Trophoblast cell (in vitro differentiated cells and primary cell): ENCODE measurements around the gene C19orf38.

Experiments
- DNase-seq, 2 donors: peaks; one replicate each; pipeline ENCODE4 v3.0.0-alpha.2; 2016
- H2AFZ ChIP-seq: 2 replicates; pipeline ENCODE4 v1.6.1; 2013; ENCODE audit warnings: low read length, moderate library complexity, mild to moderate bottlenecking; ENCODE audit not compliant: insufficient read depth, poor library complexity
- H2AK5ac ChIP-seq: 2 replicates; pipeline ENCODE4 v1.6.1; 2013; ENCODE audit warnings: mild to moderate bottlenecking, low read length
- H2BK120ac ChIP-seq: 2 replicates; pipeline ENCODE4 v1.6.1; 2013; ENCODE audit warnings: low read length, mild to moderate bottlenecking, moderate library complexity; ENCODE audit not compliant: insufficient read depth, poor library complexity
- H2BK12ac ChIP-seq: 2 replicates; pipeline ENCODE4 v1.6.1; 2013; ENCODE audit warnings: mild to moderate bottlenecking, low read length, moderate library complexity
- H2BK5ac ChIP-seq: 2 replicates; pipeline ENCODE4 v1.6.1; 2013; ENCODE audit warnings: low read length, low read depth, moderate library complexity, mild to moderate bottlenecking; ENCODE audit not compliant: poor library complexity
- H3K14ac ChIP-seq: 2 replicates; pipeline ENCODE4 v1.6.1; 2013; ENCODE audit warnings: mild to moderate bottlenecking, low read length
- H3K18ac ChIP-seq: 2 replicates; pipeline ENCODE4 v1.6.1; 2013; ENCODE audit warnings: mild to moderate bottlenecking, low read length
- H3K23ac ChIP-seq: 2 replicates; pipeline ENCODE4 v1.6.1; 2013; ENCODE audit warnings: low read length
- H3K27ac ChIP-seq: 2 replicates; pipeline ENCODE4 v1.5.1; 2013; ENCODE audit warnings: low read depth, mild to moderate bottlenecking, inconsistent platforms, low read length, moderate library complexity
- H3K27me3 ChIP-seq: 2 replicates; pipeline ENCODE4 v1.6.1; 2013; ENCODE audit warnings: inconsistent platforms, mild to moderate bottlenecking, low read length, moderate library complexity; ENCODE audit not compliant: insufficient read depth
- H3K36me3 ChIP-seq, 2 experiments: 1 replicate in 1 of 2; 2 replicates in 1 of 2; pipeline ENCODE4 v1.6.1; 2013; ENCODE audit warnings: low read length in 2 of 2, mild to moderate bottlenecking in 2 of 2, moderate library complexity in 1 of 2; ENCODE audit not compliant: insufficient read depth in 2 of 2, control insufficient read depth in 1 of 2
- H3K4ac ChIP-seq: 2 replicates; pipeline ENCODE4 v1.6.1; 2013; ENCODE audit warnings: low read depth, mild to moderate bottlenecking, low read length, moderate library complexity
- H3K4me1 ChIP-seq, 2 experiments: 1 replicate in 1 of 2; 2 replicates in 1 of 2; pipeline ENCODE4 v1.6.1; 2013; ENCODE audit warnings: low read length in 2 of 2, mild to moderate bottlenecking in 2 of 2, moderate library complexity in 1 of 2; ENCODE audit not compliant: insufficient read depth in 2 of 2, control insufficient read depth in 1 of 2
- H3K4me2 ChIP-seq: 2 replicates; pipeline ENCODE4 v1.6.1; 2013; ENCODE audit warnings: inconsistent platforms, mild to moderate bottlenecking, low read length, moderate library complexity
- H3K4me3 ChIP-seq: 2 replicates; pipeline ENCODE4 v1.5.1; 2013; ENCODE audit warnings: mild to moderate bottlenecking, low read depth, low read length, inconsistent platforms
- H3K79me1 ChIP-seq: one replicate; pipeline ENCODE4 v1.6.1; 2013; ENCODE audit warnings: low read length
- H3K79me2 ChIP-seq: 2 replicates; pipeline ENCODE4 v1.6.1; 2013; ENCODE audit warnings: low read length, mild to moderate bottlenecking; ENCODE audit not compliant: control insufficient read depth, insufficient read depth, poor library complexity
- H3K9ac ChIP-seq: 2 replicates; pipeline ENCODE4 v1.6.1; 2013; ENCODE audit warnings: mild to moderate bottlenecking, low read length
- H3K9me3 ChIP-seq: 2 replicates; pipeline ENCODE4 v1.6.1; 2013; ENCODE audit warnings: low read depth, mild to moderate bottlenecking, control low read depth, inconsistent platforms, low read length; ENCODE audit not compliant: insufficient read depth
- H4K12ac ChIP-seq: 2 replicates; pipeline ENCODE4 v1.6.1; 2013; ENCODE audit warnings: low read depth, mild to moderate bottlenecking, low read length, moderate library complexity
- H4K8ac ChIP-seq: 2 replicates; pipeline ENCODE4 v1.6.1; 2013; ENCODE audit warnings: low read depth, mild to moderate bottlenecking, low read length, moderate library complexity
- H4K91ac ChIP-seq: one replicate; pipeline ENCODE4 v1.6.1; 2013; ENCODE audit warnings: low read depth, mild to moderate bottlenecking, low read length, moderate library complexity
- WGBS: extraction: QIAGEN DNeasy Blood & Tissue Kit; methylation state at CpG from one replicate; pipeline ENCODE4 v1.1.7; 2013; ENCODE audit warnings: missing lambda C conversion rate; ENCODE audit not compliant: insufficient read length, insufficient coverage; ENCODE audit errors: extremely low coverage; 5-methylcytosine and 5-hydroxymethylcytosine counted together

Gene C19orf38

DNA sequence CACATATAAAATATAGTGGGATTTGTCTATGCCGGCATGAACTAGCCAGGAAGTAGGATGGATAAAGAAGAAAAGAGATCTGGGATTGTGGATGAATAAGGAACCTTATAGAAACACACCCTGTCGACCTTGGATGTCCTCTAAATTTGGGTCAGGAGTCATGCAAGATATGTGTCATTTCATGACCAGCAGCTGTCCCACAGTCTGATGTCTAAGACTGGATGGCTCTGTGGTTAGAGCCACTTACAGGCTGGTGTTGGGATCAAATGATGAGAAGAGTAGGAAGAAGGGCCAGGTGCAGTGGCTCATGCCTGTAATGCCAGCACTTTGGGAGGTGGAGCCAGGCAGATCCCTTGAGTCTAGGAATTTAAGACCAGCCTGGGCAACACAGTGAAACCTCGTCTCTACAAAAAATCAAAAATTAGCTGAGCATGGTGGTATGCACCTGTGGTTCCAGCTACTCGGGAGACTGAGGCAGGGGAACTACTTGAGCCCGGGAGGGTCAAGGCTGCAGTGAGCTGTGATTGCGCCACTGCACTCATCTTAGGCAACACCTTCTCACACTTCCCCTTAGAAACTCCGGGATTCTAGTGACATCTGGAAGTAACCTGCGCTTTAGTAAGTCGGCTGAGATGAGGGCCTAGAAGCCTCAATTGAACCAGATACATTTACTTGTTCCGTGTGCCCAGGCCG lies 43.0 kb upstream of the C19orf38 start:
- Histone ChIP-seq H3K4me1 (no peaks in the 10 kb centered on the region), H3K79me2 (no peaks in the 10 kb centered on the region), H3K36me3 (peaks cover 68 to 69% of the 10 kb centered on the region in 2 experiments), H2BK120ac (no peak overlapping the region), H3K23ac (no peak overlapping the region), H3K4ac (no peak overlapping the region), H4K91ac (no peak overlapping the region), H3K4me2 (no peak overlapping the region), H3K27ac (no peak overlapping the region), H3K9ac (no peak overlapping the region), H2BK12ac (no peak overlapping the region), H4K12ac (no peak overlapping the region), H3K79me1 (no peaks in the 10 kb centered on the region), H2AFZ (no peak overlapping the region), H3K4me3 (no peak overlapping the region), H3K14ac (no peak overlapping the region), H3K9me3 (no peaks in the 10 kb centered on the region), H4K8ac (no peak overlapping the region), H3K18ac (no peak overlapping the region), H2AK5ac (no peak overlapping the region), H3K27me3 (no peaks in the 10 kb centered on the region), H2BK5ac (no peak overlapping the region)
- no CpG with 5 or more reads among the region's 11 CpGs for WGBS
- DNase-seq, result no peak

DNA sequence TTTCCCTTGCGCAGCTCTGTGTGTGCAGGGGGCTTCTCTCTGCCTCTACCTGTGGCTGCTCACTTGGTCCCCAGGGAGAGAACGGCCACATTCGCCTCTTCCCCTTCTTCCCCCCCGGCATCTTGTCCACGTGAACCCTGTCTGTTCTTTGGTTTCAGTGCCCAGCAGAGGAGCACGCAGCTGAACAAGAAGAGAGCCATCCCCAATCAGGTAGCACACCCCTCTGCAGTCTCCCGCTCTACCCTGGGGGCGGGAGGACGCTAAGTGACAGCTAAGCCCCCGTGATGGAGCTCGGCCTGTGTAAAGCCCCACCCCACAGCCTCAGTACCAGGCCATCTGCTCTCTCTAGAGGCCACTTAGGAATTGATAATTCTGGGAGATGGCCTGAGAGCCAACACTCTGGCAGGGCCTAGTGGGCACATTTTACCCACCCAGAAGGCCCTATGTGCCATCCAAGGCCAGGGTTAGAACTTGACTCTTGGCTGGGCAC lies 42.4 kb upstream of the C19orf38 start:
- no peak overlapping the region for H4K91ac ChIP-seq
- no peaks in the 10 kb centered on the region for H3K27me3 ChIP-seq
- peaks cover 1% of the 10 kb centered on the region for H3K9me3 ChIP-seq
- H2BK5ac ChIP-seq, result no peak overlapping the region
- no peak overlapping the region for H2BK12ac ChIP-seq
- H3K36me3 ChIP-seq, result peaks cover 68 to 69% of the 10 kb centered on the region in 2 experiments
- no peak overlapping the region for H2BK120ac ChIP-seq
- WGBS, result no CpG with 5 or more reads among the region's 11 CpGs
- no peak overlapping the region for H3K4me2 ChIP-seq
- no peaks in the 10 kb centered on the region for H3K79me2 ChIP-seq
- no peak overlapping the region for H3K4ac ChIP-seq
- no peak for DNase-seq
- no peak overlapping the region for H2AK5ac ChIP-seq
- no peak overlapping the region for H2AFZ ChIP-seq
- H3K79me1 ChIP-seq, result no peaks in the 10 kb centered on the region
- no peak overlapping the region for H3K27ac ChIP-seq
- no peak overlapping the region for H3K18ac ChIP-seq
- H4K12ac ChIP-seq, result no peak overlapping the region
- H3K14ac ChIP-seq, result no peak overlapping the region
- H4K8ac ChIP-seq, result no peak overlapping the region
- no peaks in the 10 kb centered on the region for H3K4me1 ChIP-seq
- H3K9ac ChIP-seq, result no peak overlapping the region
- H3K4me3 ChIP-seq, result no peak overlapping the region
- no peak overlapping the region for H3K23ac ChIP-seq

DNA sequence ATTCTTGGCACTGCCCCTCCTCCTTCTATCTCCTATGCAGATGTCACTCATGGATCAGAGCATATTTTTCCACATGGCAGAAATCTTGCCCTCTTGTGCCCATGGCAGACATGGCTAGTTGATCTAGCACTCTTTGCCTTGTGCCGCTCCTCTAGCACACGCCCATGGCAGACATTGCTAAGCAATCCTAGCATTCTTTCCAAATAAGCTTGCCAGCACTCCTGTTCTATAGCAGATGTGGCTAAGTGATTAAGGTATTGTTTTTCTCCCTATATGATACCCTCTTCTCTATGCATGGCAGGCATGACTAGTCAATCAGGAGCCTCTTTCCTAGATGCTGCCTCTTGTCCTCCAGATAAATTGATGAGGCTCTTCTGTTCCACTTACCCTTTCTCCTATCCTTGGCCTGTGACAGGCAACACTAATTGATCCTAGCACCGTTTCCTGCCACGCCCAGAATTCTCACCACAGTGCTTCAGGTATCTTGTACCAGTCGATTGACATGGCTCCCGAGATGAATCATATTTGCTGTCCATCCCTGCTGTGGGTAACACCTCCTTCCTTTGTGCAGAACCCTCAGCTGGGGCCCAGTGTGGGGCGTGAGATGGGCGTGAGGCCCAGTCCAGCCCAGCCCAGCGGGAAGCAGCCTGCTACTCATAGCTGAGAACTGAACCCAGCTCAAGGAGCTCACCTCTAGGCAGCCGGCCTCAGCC lies 39.1 kb upstream of the C19orf38 start:
- H3K79me2 ChIP-seq, result no peaks in the 10 kb centered on the region
- no peaks in the 10 kb centered on the region for H3K27me3 ChIP-seq
- peaks cover 58% of the 10 kb centered on the region in 2 experiments for H3K36me3 ChIP-seq
- H2AK5ac ChIP-seq, result no peak overlapping the region
- no peak overlapping the region for H3K27ac ChIP-seq
- H2BK120ac ChIP-seq, result no peak overlapping the region
- H2BK12ac ChIP-seq, result no peak overlapping the region
- H3K9ac ChIP-seq, result no peak overlapping the region
- no peak overlapping the region for H3K4me3 ChIP-seq
- H4K91ac ChIP-seq, result no peak overlapping the region
- no peak overlapping the region for H2AFZ ChIP-seq
- peaks cover 3% of the 10 kb centered on the region for H3K9me3 ChIP-seq
- H3K23ac ChIP-seq, result no peak overlapping the region
- no peak overlapping the region for H3K4me2 ChIP-seq
- no peak overlapping the region for H2BK5ac ChIP-seq
- no peak overlapping the region for H3K4ac ChIP-seq
- H3K79me1 ChIP-seq, result no peaks in the 10 kb centered on the region
- H3K4me1 ChIP-seq, result peaks cover 4 to 6% of the 10 kb centered on the region in 2 experiments
- no peak overlapping the region for H3K18ac ChIP-seq
- H4K12ac ChIP-seq, result no peak overlapping the region
- DNase-seq, result no peak
- no peak overlapping the region for H3K14ac ChIP-seq
- no peak overlapping the region for H4K8ac ChIP-seq
- no CpG with 5 or more reads among the region's 10 CpGs for WGBS

DNA sequence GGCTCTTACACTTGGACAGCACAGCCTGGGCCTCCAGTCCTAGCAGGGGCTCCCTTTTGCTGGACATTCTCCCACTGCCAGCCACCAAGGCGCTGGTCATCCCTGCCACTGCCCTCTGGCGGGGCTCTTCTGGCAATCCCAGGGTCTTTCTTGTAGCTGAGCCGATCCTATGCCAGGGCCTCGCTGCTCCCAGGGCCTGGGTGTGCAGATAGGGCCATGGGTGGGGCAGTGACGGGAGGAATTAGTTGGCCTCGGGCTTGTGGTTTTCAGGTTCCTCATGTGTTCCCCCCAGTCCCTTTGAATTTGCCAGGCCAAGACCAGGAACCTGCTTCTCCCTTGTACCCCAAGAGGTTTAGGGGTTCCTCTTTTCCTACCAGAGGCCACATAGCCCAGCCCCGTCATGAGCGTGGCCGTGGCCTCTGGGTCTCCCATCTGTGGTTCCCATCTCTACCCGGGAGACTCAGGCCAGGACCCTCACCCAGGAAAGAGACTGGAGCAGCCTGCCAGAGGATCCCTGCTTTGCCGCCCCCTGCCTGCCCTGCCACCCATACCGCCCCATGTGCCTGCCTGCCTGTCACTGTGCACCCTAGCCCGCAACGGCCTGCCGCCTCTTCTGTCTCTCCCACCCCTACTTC lies 38.4 kb upstream of the C19orf38 start:
- H3K14ac ChIP-seq, result no peak overlapping the region
- H3K79me1 ChIP-seq, result no peaks in the 10 kb centered on the region
- no peak overlapping the region for H3K9ac ChIP-seq
- peaks cover 55% of the 10 kb centered on the region in 2 experiments for H3K36me3 ChIP-seq
- no peak overlapping the region for H3K23ac ChIP-seq
- H3K4ac ChIP-seq, result no peak overlapping the region
- H3K4me2 ChIP-seq, result no peak overlapping the region
- no peaks in the 10 kb centered on the region for H3K79me2 ChIP-seq
- H3K4me1 ChIP-seq, result peaks cover 4 to 6% of the 10 kb centered on the region in 2 experiments
- H2BK5ac ChIP-seq, result no peak overlapping the region
- no peak overlapping the region for H4K8ac ChIP-seq
- H2AK5ac ChIP-seq, result no peak overlapping the region
- DNase-seq, result no peak
- H4K12ac ChIP-seq, result no peak overlapping the region
- H2BK12ac ChIP-seq, result no peak overlapping the region
- no peaks in the 10 kb centered on the region for H3K27me3 ChIP-seq
- no peak overlapping the region for H4K91ac ChIP-seq
- WGBS, result no CpG with 5 or more reads among the region's 15 CpGs
- no peak overlapping the region for H3K4me3 ChIP-seq
- no peak overlapping the region for H3K18ac ChIP-seq
- H3K9me3 ChIP-seq, result peaks cover 3% of the 10 kb centered on the region
- H2AFZ ChIP-seq, result no peak overlapping the region
- no peak overlapping the region for H3K27ac ChIP-seq
- no peak overlapping the region for H2BK120ac ChIP-seq
